ENCODE results near the gene EIF2AK3. TPM values are rescaled to one million over a fixed set of nuclear protein-coding genes. Genes with fewer than 3 reads are reported as not detected.

The EIF2AK3 gene
- total and polyA plus RNA-seq, 2 of the 13 experiments (the other 11 are each of a cell fraction or from before 2014, with no cell fraction given), result 10.3 to 30.6 TPM

GRCh38 chr2:88627055-88627855 lies at the start of gene EIF2AK3 (continued):
- peak; percentile 90 for TF ChIP-seq NR0B2 (CRISPR knock-in tag; IDR thresholded peaks at IDR 0.05)

- Histone ChIP-seq H2AFZ (ENCODE audit: low read length) (no peak overlapping the region), H3K27ac (ENCODE audit: extremely low read length, insufficient read depth, low read length) (no peak overlapping the region), H3K27me3 (ENCODE audit: control insufficient read depth in 1 of 2, insufficient read depth in 2 of 2, low read length in 2 of 2) (no peaks in the 10 kb centered on the region), H3K79me2 (ENCODE audit: insufficient read depth, low read length) (no peaks in the 10 kb centered on the region), H3K4me1 (ENCODE audit: insufficient read depth, low read length) (peaks cover 13% of the 10 kb centered on the region), H4K20me1 (ENCODE audit: insufficient read depth, low read length) (no peaks in the 10 kb centered on the region), H3K36me3 (replicated peaks in 1 of 2; ENCODE audit: control insufficient read depth in 1 of 2, insufficient read depth in 2 of 2, low read length in 2 of 2) (no peaks in the 10 kb centered on the region), H3K4me2 (ENCODE audit: low read depth, low read length) (no peak overlapping the region), H3K9me3 (ENCODE audit: low read length) (no peaks in the 10 kb centered on the region), H3K4me3 (replicated peaks in 1 of 3; ENCODE audit: insufficient read depth in 1 of 3, low read depth in 2 of 3, low read length in 3 of 3) (no peak overlapping the region), H3K9ac (ENCODE audit: insufficient read depth, low read depth, low read length) (no peak overlapping the region)
- ChIA-PET CTCF (ENCODE audit: low intra/inter-chr PET ratio, low total read pairs) (interaction anchor here (6.6 kb wide), 1 partner anchor 82 kb away, joined by 139 read pairs; no protein-coding TSS in a partner anchor), POLR2A (interaction anchor here (1.5 kb wide), 1 partner anchor 17 kb away, joined by 5 read pairs; no protein-coding TSS in a partner anchor)
- no TSS peak for BruUV-seq (replicated peaks)
- ATAC-seq, result no peak
- FAIRE-seq, result no peak
- 69% methylated on average over 1 of the region's 1 CpG for WGBS (ENCODE audit: low lambda C conversion rate)
- intact Hi-C loops (cut with micrococcal nuclease; ENCODE audit: unreplicated experiment) (no loop called here), in situ Hi-C loops (cut with HindIII; ENCODE audit: extremely low pct_ligation_motif_present, low pct_unique_long_range_greater_than_20kb) (no loop called here)
- TF ChIP-seq ZNF883 (CRISPR knock-in tag; IDR thresholded peaks at IDR 0.05; ENCODE audit: not compliant biosample characterization) (no peak), ZNF7 (CRISPR knock-in tag; IDR thresholded peaks at IDR 0.05) (no peak), IKZF4 (CRISPR knock-in tag; IDR thresholded peaks at IDR 0.05; ENCODE audit: borderline replicate concordance, low read depth, not compliant biosample characterization) (no peak), ARID3A (IDR thresholded peaks at IDR 0.05; ENCODE audit: low read depth, low read length) (no peak), ZNF275 (CRISPR knock-in tag; IDR thresholded peaks at IDR 0.05; ENCODE audit: borderline replicate concordance) (no peak), NR3C1 (CRISPR knock-in tag; IDR thresholded peaks at IDR 0.05) (no peak), SMAD1 (CRISPR knock-in tag; IDR thresholded peaks at IDR 0.05; ENCODE audit: borderline replicate concordance, low read depth) (no peak), RORA (CRISPR knock-in tag; IDR thresholded peaks at IDR 0.05) (no peak), SRSF1 (optimal IDR thresholded peaks at IDR 0.05; ENCODE audit: low read depth, low read length) (no peak), RCOR2 (CRISPR knock-in tag; IDR thresholded peaks at IDR 0.05) (no peak), ZNF350 (CRISPR knock-in tag; IDR thresholded peaks at IDR 0.05; ENCODE audit: borderline replicate concordance, low read depth) (no peak), ZBTB7A (CRISPR knock-in tag; IDR thresholded peaks at IDR 0.05) (no peak)
- DNase-seq (ENCODE audit: low spot score), result no peak
Measured at GRCh38 chr2:88673363-88673762, 46.1 kb upstream of the EIF2AK3 start.
